Neural progenitor cell (in vitro differentiated cells): Measurements from ENCODE around the gene ASIC3. TPM values are rescaled to one million over a fixed set of nuclear protein-coding genes. Genes with fewer than 3 reads are reported as not detected.
"Not testable (repeated sequence)": the region's sequence is repeated elsewhere in the genome, so short reads cannot be mapped to it uniquely, and the experiment has no call there.

Experiments used
- DNase-seq: peaks from one replicate; pipeline ENCODE4 v3.0.0-alpha.2; 2016; ENCODE audit warnings: low spot score
- H2AFZ ChIP-seq: fragments of 200-600 bp; sonication (generic); replicated peaks from 2 replicates; pipeline ENCODE4 v1.6.1; 2016; ENCODE audit warnings: antibody characterized with exemption
- H3F3A ChIP-seq: fragments of 200-600 bp; sonication (generic); 2 replicates; pipeline ENCODE4 v1.6.1; 2016; ENCODE audit warnings: antibody characterized with exemption, low read depth
- H3K27ac ChIP-seq: fragments of 200-600 bp; sonication (generic); 2 replicates; pipeline ENCODE4 v1.5.1; 2016; ENCODE audit warnings: mild to moderate bottlenecking
- H3K27me3 ChIP-seq: fragments of 200-600 bp; sonication (generic); 2 replicates; pipeline ENCODE4 v1.6.1; 2016; ENCODE audit warnings: mild to moderate bottlenecking, moderate library complexity
- H3K36me3 ChIP-seq: fragments of 200-600 bp; sonication (generic); 2 replicates; pipeline ENCODE4 v1.5.1; 2016
- H3K4me1 ChIP-seq: fragments of 200-600 bp; sonication (generic); 2 replicates; pipeline ENCODE4 v1.6.1; 2016; ENCODE audit warnings: mixed run types
- H3K4me2 ChIP-seq: fragments of 200-600 bp; sonication (generic); 2 replicates; pipeline ENCODE4 v1.6.1; 2016
- H3K4me3 ChIP-seq: fragments of 200-600 bp; sonication (generic); 2 replicates; pipeline ENCODE4 v1.5.1; 2016
- H3K79me2 ChIP-seq: fragments of 200-600 bp; sonication (generic); 2 replicates; pipeline ENCODE4 v1.6.1; 2016; ENCODE audit warnings: low read depth
- H3K9ac ChIP-seq: fragments of 200-600 bp; sonication (generic); 2 replicates; pipeline ENCODE4 v1.6.1; 2016
- H3K9me3 ChIP-seq: fragments of 200-600 bp; sonication (generic); 2 replicates; pipeline ENCODE4 v1.5.1; 2016; ENCODE audit warnings: low read depth
- H4K20me1 ChIP-seq: fragments of 200-600 bp; sonication (generic); 2 replicates; pipeline ENCODE4 v1.6.1; 2016; ENCODE audit warnings: low read depth
- H3K27ac Mint-ChIP-seq: 3 replicates; pipeline ENCODE4 v1.8.0; 2021; ENCODE audit warnings: mixed read lengths
- H3K27me3 Mint-ChIP-seq: 2 replicates; pipeline ENCODE4 v1.8.0; 2022; ENCODE audit warnings: low read depth, mild to moderate bottlenecking, inconsistent platforms, moderate library complexity, mixed read lengths; ENCODE audit not compliant: insufficient read depth
- H3K36me3 Mint-ChIP-seq: 3 replicates; pipeline ENCODE4 v1.8.0; 2021; ENCODE audit warnings: mixed read lengths
- H3K4me1 Mint-ChIP-seq: 3 replicates; pipeline ENCODE4 v1.8.0; 2021; ENCODE audit warnings: mixed read lengths
- H3K4me3 Mint-ChIP-seq: 3 replicates; pipeline ENCODE4 v1.8.0; 2021; ENCODE audit warnings: mild to moderate bottlenecking, moderate library complexity, mixed read lengths
- H3K9me3 Mint-ChIP-seq: 3 replicates; pipeline ENCODE4 v1.8.0; 2020; ENCODE audit warnings: mixed read lengths
- CTCF ChIP-seq: fragments of 200-600 bp; sonication (generic); IDR thresholded peaks from 2 replicates; pipeline ENCODE4 v1.5.1; 2017; ENCODE audit warnings: antibody characterized with exemption, mild to moderate bottlenecking
- EZH2 ChIP-seq: fragments of 200-600 bp; sonication (generic); IDR thresholded peaks from 2 replicates; pipeline ENCODE4 v1.6.1; 2017; ENCODE audit warnings: antibody characterized with exemption, mild to moderate bottlenecking, moderate library complexity
- EZH2phosphoT487 ChIP-seq: fragments of 200-600 bp; sonication (generic); IDR thresholded peaks from 2 replicates; pipeline ENCODE4 v1.6.1; 2017; ENCODE audit warnings: antibody characterized with exemption
- total RNA-seq: library from RNA; depleted of rRNA; stranded (reverse); fragments of >200 nt; gene quantifications from 2 replicates; pipeline ENCODE4 v1.2.3, GENCODE V29; 2015; ENCODE audit warnings: low replicate concordance

The ASIC3 gene
- total RNA-seq, 1 donor from 2014 or later: not detected

GRCh38 chr7:151010037-151010306 is 38.4 kb upstream of the ASIC3 start:
- Histone ChIP-seq H2AFZ (peak overlapping the region; percentile 59), H3K27ac (no peak overlapping the region), H4K20me1 (no peaks in the 10 kb centered on the region), H3K9ac (no peak overlapping the region), H3K79me2 (no peaks in the 10 kb centered on the region), H3K27me3 (peaks cover 17% of the 10 kb centered on the region), H3F3A (peaks cover 35% of the 10 kb centered on the region), H3K9me3 (no peaks in the 10 kb centered on the region), H3K4me1 (peaks cover 42% of the 10 kb centered on the region), H3K4me2 (peak overlapping the region; percentile 76), H3K4me3 (peak overlapping the region; percentile 23), H3K36me3 (no peaks in the 10 kb centered on the region)
- Mint-ChIP-seq H3K4me1 (peaks cover 50% of the 10 kb centered on the region), H3K4me3 (no peak overlapping the region), H3K27ac (no peak overlapping the region), H3K27me3 (peaks cover 13% of the 10 kb centered on the region), H3K36me3 (peaks cover 4% of the 10 kb centered on the region), H3K9me3 (peaks cover 1% of the 10 kb centered on the region)
- no peak for DNase-seq
- TF ChIP-seq EZH2phosphoT487 (no peak), EZH2 (no peak), CTCF (no peak)

GRCh38 chr7:151010307-151011096 is 37.8 kb upstream of the ASIC3 start:
- H3K4me1 ChIP-seq: peaks cover 42% of the 10 kb centered on the region
- no peak overlapping the region for H3K27ac ChIP-seq
- no peaks in the 10 kb centered on the region for H3K36me3 ChIP-seq
- Mint-ChIP-seq H3K4me3 (peak overlapping the region; percentile 69), H3K36me3 (peaks cover 9% of the 10 kb centered on the region), H3K4me1 (peaks cover 56% of the 10 kb centered on the region), H3K27ac (peak overlapping the region; percentile 90), H3K27me3 (peaks cover 14% of the 10 kb centered on the region), H3K9me3 (peaks cover 1% of the 10 kb centered on the region)
- peak overlapping the region; percentile 59 for H2AFZ ChIP-seq
- H3K9me3 ChIP-seq: no peaks in the 10 kb centered on the region
- TF ChIP-seq CTCF: no peak
- H4K20me1 ChIP-seq: no peaks in the 10 kb centered on the region
- H3K4me2 ChIP-seq: peak overlapping the region; percentile 76
- peak; percentile 79 for DNase-seq
- no peaks in the 10 kb centered on the region for H3K79me2 ChIP-seq
- peaks cover 17% of the 10 kb centered on the region for H3K27me3 ChIP-seq
- H3K4me3 ChIP-seq: peak overlapping the region; percentile 23
- peaks cover 35% of the 10 kb centered on the region for H3F3A ChIP-seq
- no peak overlapping the region for H3K9ac ChIP-seq

- peaks cover 55% of the 10 kb centered on the region for H3K4me1 Mint-ChIP-seq
- TF ChIP-seq CTCF (no peak), EZH2 (no peak)
- no peaks in the 10 kb centered on the region for H4K20me1 ChIP-seq
- no peak overlapping the region for H3K27ac ChIP-seq
- peaks cover 10% of the 10 kb centered on the region for H3K36me3 Mint-ChIP-seq
- H3K4me3 ChIP-seq: peak overlapping the region; percentile 23
- peaks cover 42% of the 10 kb centered on the region for H3K4me1 ChIP-seq
- peaks cover 1% of the 10 kb centered on the region for H3K9me3 Mint-ChIP-seq
- H3K9me3 ChIP-seq: no peaks in the 10 kb centered on the region
- H3K4me3 Mint-ChIP-seq: peak overlapping the region; percentile 50
- H3K27me3 ChIP-seq: peaks cover 17% of the 10 kb centered on the region
- H3K4me2 ChIP-seq: peak overlapping the region; percentile 76
- H3K27me3 Mint-ChIP-seq: peaks cover 12% of the 10 kb centered on the region
- peaks cover 35% of the 10 kb centered on the region for H3F3A ChIP-seq
- H3K27ac Mint-ChIP-seq: peak overlapping the region; percentile 90
- H2AFZ ChIP-seq: no peak overlapping the region
- no peak overlapping the region for H3K9ac ChIP-seq
- no peaks in the 10 kb centered on the region for H3K36me3 ChIP-seq
- no peaks in the 10 kb centered on the region for H3K79me2 ChIP-seq
- DNase-seq: no peak
These were observed 37.3 kb upstream of the ASIC3 start for GRCh38 chr7:151011097-151011409.

DNA sequence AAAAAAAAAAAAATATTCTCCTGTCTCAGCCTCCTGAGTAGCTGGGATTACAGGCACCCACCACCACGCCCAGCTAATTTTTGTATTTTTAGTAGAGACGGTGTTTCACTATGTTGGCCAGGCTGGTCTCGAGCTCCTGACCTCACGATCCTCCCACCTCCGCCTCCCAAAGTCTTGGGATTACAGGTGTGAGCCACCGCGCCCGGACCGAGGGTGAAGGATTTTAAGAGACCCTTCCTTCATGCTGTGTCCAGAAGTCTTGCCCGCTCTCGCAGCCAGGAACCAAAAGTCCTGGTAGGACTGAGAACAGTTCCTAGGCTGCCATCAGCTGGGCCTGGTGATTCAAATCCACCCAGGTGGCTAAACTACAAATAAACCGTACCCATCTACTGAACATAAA is 36.7 kb upstream of the ASIC3 start:
- Mint-ChIP-seq H3K4me3 (peak overlapping the region; percentile 30), H3K27ac (peak overlapping the region; percentile 91)
- H3K4me2 ChIP-seq: not testable (repeated sequence)

More for the DNA sequence above, 36.7 kb upstream of the ASIC3 start:
- peaks cover 35% of the 10 kb centered on the region for H3F3A ChIP-seq
- not testable (repeated sequence) for H3K27ac ChIP-seq, H4K20me1 ChIP-seq, H3K9me3 ChIP-seq, H3K9me3 Mint-ChIP-seq, H3K9ac ChIP-seq, H3K36me3 ChIP-seq, DNase-seq, H3K79me2 ChIP-seq, H3K27me3 Mint-ChIP-seq, H2AFZ ChIP-seq, H3K36me3 Mint-ChIP-seq, H3K4me3 ChIP-seq
- H3K27me3 ChIP-seq: peaks cover 20% of the 10 kb centered on the region
- H3K4me1 ChIP-seq: peaks cover 42% of the 10 kb centered on the region
- H3K4me1 Mint-ChIP-seq: peaks cover 54% of the 10 kb centered on the region
